Thyroid gland (tissue), 4 donors: Measurements from ENCODE around the gene STARD10.

ENCODE experiments used
- CTCF ChIP-seq, 6 experiments: fragments of 200-600 bp in 3 of 6; fragments of 450-650 bp in 3 of 6; sonication (generic) in 3 of 6; IDR thresholded peaks; one replicate each; pipeline ENCODE4 v1.5.1; 2016 to 2019; ENCODE audit warnings: antibody characterized with exemption in 6 of 6, mild to moderate bottlenecking in 2 of 6, inconsistent platforms in 1 of 6, moderate library complexity in 1 of 6
- POLR2A ChIP-seq, 2 donors: fragments of 450-650 bp; IDR thresholded peaks; one replicate each; pipeline ENCODE4 v1.6.1; 2017; ENCODE audit warnings: antibody characterized with exemption in 2 of 2, mild to moderate bottlenecking in 2 of 2, moderate library complexity in 1 of 2

- TF ChIP-seq CTCF (IDR thresholded peaks at IDR 0.05) (no peak), POLR2A (IDR thresholded peaks at IDR 0.05) (no peak)
Observed at GRCh38 chr11:72721276-72721675, 72.6 kb downstream of the STARD10 start.
